GM23338 (cell line): ENCODE results near the gene NPW. TPM values are rescaled to one million over a fixed set of nuclear protein-coding genes. Genes with fewer than 3 reads are reported as not detected.

Experiments used
- ATAC-seq: fragments of 200-7000 bp; cut with Tn5 transposase; 3 replicates; pipeline ENCODE4 v1.9.1; 2020
- DNase-seq: peaks from one replicate; pipeline ENCODE4 v3.0.0-alpha.2; 2015; ENCODE audit warnings: low spot score
- H2AFZ ChIP-seq: fragments of 200-600 bp; sonication (generic); 2 replicates; pipeline ENCODE4 v1.8.0; 2016; ENCODE audit warnings: antibody characterized with exemption, mild to moderate bottlenecking, moderate library complexity
- H3F3A ChIP-seq: fragments of 200-600 bp; sonication (generic); replicated peaks from 2 replicates; pipeline ENCODE4 v1.8.0; 2017; ENCODE audit warnings: antibody characterized with exemption, mixed run types, low read depth
- H3K27ac ChIP-seq: fragments of 200-600 bp; sonication (generic); 2 replicates; pipeline ENCODE4 v1.6.1; 2016; ENCODE audit warnings: low read depth
- H3K27me3 ChIP-seq: fragments of 200-600 bp; sonication (generic); 2 replicates; pipeline ENCODE4 v1.8.0; 2016; ENCODE audit warnings: mild to moderate bottlenecking, mixed run types, moderate library complexity; ENCODE audit not compliant: insufficient read depth
- H3K36me3 ChIP-seq: fragments of 200-600 bp; sonication (generic); 2 replicates; pipeline ENCODE4 v1.8.0; 2016; ENCODE audit warnings: mild to moderate bottlenecking; ENCODE audit not compliant: insufficient read depth
- H3K4me1 ChIP-seq: fragments of 200-600 bp; sonication (generic); 2 replicates; pipeline ENCODE4 v1.8.0; 2016; ENCODE audit warnings: mild to moderate bottlenecking, moderate library complexity; ENCODE audit not compliant: insufficient read depth
- H3K4me2 ChIP-seq: fragments of 200-600 bp; sonication (generic); 2 replicates; pipeline ENCODE4 v1.7.1; 2017; ENCODE audit warnings: mixed run types
- H3K4me3 ChIP-seq: fragments of 200-600 bp; sonication (generic); 2 replicates; pipeline ENCODE4 v1.6.1; 2016; ENCODE audit warnings: mixed run types
- H3K79me2 ChIP-seq: fragments of 200-600 bp; sonication (generic); replicated peaks from 2 replicates; pipeline ENCODE4 v1.8.0; 2017; ENCODE audit warnings: mild to moderate bottlenecking; ENCODE audit not compliant: insufficient read depth
- H3K9me2 ChIP-seq: fragments of 200-600 bp; sonication (generic); 2 replicates; pipeline ENCODE4 v1.8.0; 2017; ENCODE audit not compliant: insufficient read depth
- H4K20me1 ChIP-seq: fragments of 200-600 bp; sonication (generic); replicated peaks from 2 replicates; pipeline ENCODE4 v1.8.0; 2017; ENCODE audit warnings: mild to moderate bottlenecking; ENCODE audit not compliant: insufficient read depth
- H3K27ac Mint-ChIP-seq: 2 replicates; pipeline ENCODE4 v1.8.0; 2020; ENCODE audit warnings: inconsistent platforms, mild to moderate bottlenecking, moderate library complexity, mixed read lengths
- H3K27me3 Mint-ChIP-seq: 3 replicates; pipeline ENCODE4 v1.8.0; 2022; ENCODE audit warnings: low read depth, mild to moderate bottlenecking, moderate library complexity, mixed read lengths, inconsistent platforms; ENCODE audit not compliant: insufficient read depth, poor library complexity
- H3K36me3 Mint-ChIP-seq: 3 replicates; pipeline ENCODE4 v1.8.0; 2021; ENCODE audit warnings: low read depth, mild to moderate bottlenecking, inconsistent platforms, moderate library complexity, mixed read lengths
- H3K4me1 Mint-ChIP-seq: 3 replicates; pipeline ENCODE4 v1.8.0; 2020; ENCODE audit warnings: mild to moderate bottlenecking, inconsistent platforms, mixed read lengths
- H3K4me3 Mint-ChIP-seq: 3 replicates; pipeline ENCODE4 v1.8.0; 2021; ENCODE audit warnings: moderate library complexity, mild to moderate bottlenecking, inconsistent platforms, mixed read lengths
- H3K9me3 Mint-ChIP-seq: 3 replicates; pipeline ENCODE4 v1.8.0; 2020; ENCODE audit warnings: moderate library complexity, mild to moderate bottlenecking, inconsistent platforms, mixed read lengths
- CREB1 ChIP-seq: fragments of 250-450 bp; sonication (Bioruptor Pico); IDR thresholded peaks from 2 replicates; pipeline ENCODE4 v1.5.0; 2020; ENCODE audit warnings: low read depth, mild to moderate bottlenecking, moderate library complexity
- EZH2 ChIP-seq: fragments of 200-600 bp; sonication (generic); IDR thresholded peaks from one replicate; pipeline ENCODE4 v1.8.0; 2017; ENCODE audit warnings: antibody characterized with exemption, mild to moderate bottlenecking, low read depth; ENCODE audit not compliant: unreplicated experiment
- EZH2phosphoT487 ChIP-seq: fragments of 200-600 bp; sonication (generic); IDR thresholded peaks from one replicate; pipeline ENCODE4 v1.8.1; 2018; ENCODE audit warnings: antibody characterized with exemption; ENCODE audit not compliant: unreplicated experiment
- JUNB ChIP-seq: IDR thresholded peaks from one replicate; pipeline ENCODE4 v1.6.1; 2016; ENCODE audit warnings: antibody characterized with exemption; ENCODE audit not compliant: unreplicated experiment
- NANOG ChIP-seq: IDR thresholded peaks from 2 replicates; pipeline ENCODE4 v1.6.1; 2016; ENCODE audit warnings: antibody characterized with exemption, borderline replicate concordance
- POLR2AphosphoS5 ChIP-seq: IDR thresholded peaks from 2 replicates; pipeline ENCODE4 v1.6.1; 2016; ENCODE audit warnings: antibody characterized with exemption, low read depth
- STAT1 ChIP-seq: IDR thresholded peaks from one replicate; pipeline ENCODE4 v1.6.1; 2016; ENCODE audit warnings: antibody characterized with exemption; ENCODE audit not compliant: unreplicated experiment
- ZNF114 ChIP-seq: fragments of 250-450 bp; sonication (Bioruptor Pico); IDR thresholded peaks from 2 replicates; pipeline ENCODE4 v1.5.0; 2020; ENCODE audit warnings: mild to moderate bottlenecking, moderate library complexity
- ZNF331 ChIP-seq: fragments of 250-450 bp; sonication (Bioruptor Pico); IDR thresholded peaks from 2 replicates; pipeline ENCODE4 v1.5.0; 2020; ENCODE audit warnings: low read depth, mild to moderate bottlenecking, moderate library complexity
- polyA plus RNA-seq: library from polyadenylated mRNA; unstranded; fragments of >200 nt; fragmentation: Nextera tagmentation; extraction: Ambion mirVana; gene quantifications from 2 replicates; pipeline ENCODE4 v1.2.1, GENCODE V29; 2016
- total RNA-seq: library from RNA; depleted of rRNA; stranded (reverse); fragments of >200 nt; shearing (Covaris generic); gene quantifications from 2 replicates; pipeline ENCODE4 v1.2.3, GENCODE V29; 2014
- TF ChIP-seq, protein P1 (sequence below): IDR thresholded peaks from 2 replicates; pipeline ENCODE4 v1.6.1; 2016; ENCODE audit warnings: antibody characterized with exemption
- TF ChIP-seq, protein P2 (sequence below), 2 experiments: fragments of 200-600 bp in 1 of 2; sonication (generic) in 1 of 2; conservative IDR thresholded peaks; 2 replicates each; pipeline versions ENCODE4 v1.5.1 to v1.6.1; 2016 to 2017; ENCODE audit warnings: antibody characterized with exemption in 2 of 2, low read depth in 2 of 2, mild to moderate bottlenecking in 2 of 2, moderate library complexity in 1 of 2
- TF ChIP-seq, protein P3 (sequence below): fragments of 250-450 bp; sonication (Bioruptor Pico); IDR thresholded peaks from 2 replicates; pipeline ENCODE4 v1.5.0; 2020; ENCODE audit warnings: mild to moderate bottlenecking, moderate library complexity
- TF ChIP-seq, protein P4 (sequence below): IDR thresholded peaks from one replicate; pipeline ENCODE4 v1.6.1; 2018; ENCODE audit warnings: antibody characterized with exemption; ENCODE audit not compliant: unreplicated experiment

NPW gene
- total and polyA plus RNA-seq, 2 experiments from 2014 or later = 4.5 to 37.6 TPM

DNA sequence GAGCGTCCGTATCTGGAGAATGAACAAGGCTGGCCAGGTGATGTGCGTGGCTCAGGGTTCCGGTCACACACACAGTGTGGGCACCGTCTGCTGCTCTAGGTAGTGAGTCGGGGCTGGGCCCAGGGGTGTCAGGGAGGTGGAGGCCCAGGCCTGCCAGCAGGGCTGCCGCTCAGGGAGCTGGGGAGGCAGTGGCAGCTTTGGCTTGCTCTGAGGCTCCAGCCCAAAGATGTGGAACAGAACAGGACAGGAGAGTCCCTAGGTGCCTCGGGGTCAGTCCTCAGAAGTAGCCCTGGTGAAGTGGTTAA, 43.4 kb upstream of the NPW start:
- Histone ChIP-seq H3K79me2 (peaks cover 19% of the 10 kb centered on the region), H3K4me1 (peaks cover 18% of the 10 kb centered on the region), H2AFZ (no peak overlapping the region), H3K9me2 (no peaks in the 10 kb centered on the region), H3K36me3 (no peaks in the 10 kb centered on the region), H3F3A (peaks cover 13% of the 10 kb centered on the region; the same call in 1 of the 2 replicates), H3K27ac (no peak overlapping the region), H4K20me1 (no peaks in the 10 kb centered on the region; the same call in 1 of the 2 replicates), H3K4me2 (no peak overlapping the region), H3K4me3 (no peak overlapping the region), H3K27me3 (peaks cover 15% of the 10 kb centered on the region)
- H3K27me3 Mint-ChIP-seq = peaks cover 31% of the 10 kb centered on the region
- peaks cover 3% of the 10 kb centered on the region; the same call in 1 of the 3 replicates for H3K9me3 Mint-ChIP-seq
- no peak for DNase-seq
- TF ChIP-seq JUNB (no peak), ZNF331 (CRISPR knock-in tag) (no peak), STAT1 (no peak), POLR2AphosphoS5 (no peak), EZH2phosphoT487 (no peak), EZH2 (no peak), CREB1 (CRISPR knock-in tag) (no peak), NANOG (no peak), ZNF114 (CRISPR knock-in tag) (no peak)
- TF ChIP-seq, protein P1, sequence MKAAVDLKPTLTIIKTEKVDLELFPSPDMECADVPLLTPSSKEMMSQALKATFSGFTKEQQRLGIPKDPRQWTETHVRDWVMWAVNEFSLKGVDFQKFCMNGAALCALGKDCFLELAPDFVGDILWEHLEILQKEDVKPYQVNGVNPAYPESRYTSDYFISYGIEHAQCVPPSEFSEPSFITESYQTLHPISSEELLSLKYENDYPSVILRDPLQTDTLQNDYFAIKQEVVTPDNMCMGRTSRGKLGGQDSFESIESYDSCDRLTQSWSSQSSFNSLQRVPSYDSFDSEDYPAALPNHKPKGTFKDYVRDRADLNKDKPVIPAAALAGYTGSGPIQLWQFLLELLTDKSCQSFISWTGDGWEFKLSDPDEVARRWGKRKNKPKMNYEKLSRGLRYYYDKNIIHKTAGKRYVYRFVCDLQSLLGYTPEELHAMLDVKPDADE = no peak
- TF ChIP-seq, protein P2, sequence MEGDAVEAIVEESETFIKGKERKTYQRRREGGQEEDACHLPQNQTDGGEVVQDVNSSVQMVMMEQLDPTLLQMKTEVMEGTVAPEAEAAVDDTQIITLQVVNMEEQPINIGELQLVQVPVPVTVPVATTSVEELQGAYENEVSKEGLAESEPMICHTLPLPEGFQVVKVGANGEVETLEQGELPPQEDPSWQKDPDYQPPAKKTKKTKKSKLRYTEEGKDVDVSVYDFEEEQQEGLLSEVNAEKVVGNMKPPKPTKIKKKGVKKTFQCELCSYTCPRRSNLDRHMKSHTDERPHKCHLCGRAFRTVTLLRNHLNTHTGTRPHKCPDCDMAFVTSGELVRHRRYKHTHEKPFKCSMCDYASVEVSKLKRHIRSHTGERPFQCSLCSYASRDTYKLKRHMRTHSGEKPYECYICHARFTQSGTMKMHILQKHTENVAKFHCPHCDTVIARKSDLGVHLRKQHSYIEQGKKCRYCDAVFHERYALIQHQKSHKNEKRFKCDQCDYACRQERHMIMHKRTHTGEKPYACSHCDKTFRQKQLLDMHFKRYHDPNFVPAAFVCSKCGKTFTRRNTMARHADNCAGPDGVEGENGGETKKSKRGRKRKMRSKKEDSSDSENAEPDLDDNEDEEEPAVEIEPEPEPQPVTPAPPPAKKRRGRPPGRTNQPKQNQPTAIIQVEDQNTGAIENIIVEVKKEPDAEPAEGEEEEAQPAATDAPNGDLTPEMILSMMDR (conservative IDR thresholded peaks at IDR 0.05; ENCODE audit: low read depth in 2 of 2) = no peak
- TF ChIP-seq, protein P3, sequence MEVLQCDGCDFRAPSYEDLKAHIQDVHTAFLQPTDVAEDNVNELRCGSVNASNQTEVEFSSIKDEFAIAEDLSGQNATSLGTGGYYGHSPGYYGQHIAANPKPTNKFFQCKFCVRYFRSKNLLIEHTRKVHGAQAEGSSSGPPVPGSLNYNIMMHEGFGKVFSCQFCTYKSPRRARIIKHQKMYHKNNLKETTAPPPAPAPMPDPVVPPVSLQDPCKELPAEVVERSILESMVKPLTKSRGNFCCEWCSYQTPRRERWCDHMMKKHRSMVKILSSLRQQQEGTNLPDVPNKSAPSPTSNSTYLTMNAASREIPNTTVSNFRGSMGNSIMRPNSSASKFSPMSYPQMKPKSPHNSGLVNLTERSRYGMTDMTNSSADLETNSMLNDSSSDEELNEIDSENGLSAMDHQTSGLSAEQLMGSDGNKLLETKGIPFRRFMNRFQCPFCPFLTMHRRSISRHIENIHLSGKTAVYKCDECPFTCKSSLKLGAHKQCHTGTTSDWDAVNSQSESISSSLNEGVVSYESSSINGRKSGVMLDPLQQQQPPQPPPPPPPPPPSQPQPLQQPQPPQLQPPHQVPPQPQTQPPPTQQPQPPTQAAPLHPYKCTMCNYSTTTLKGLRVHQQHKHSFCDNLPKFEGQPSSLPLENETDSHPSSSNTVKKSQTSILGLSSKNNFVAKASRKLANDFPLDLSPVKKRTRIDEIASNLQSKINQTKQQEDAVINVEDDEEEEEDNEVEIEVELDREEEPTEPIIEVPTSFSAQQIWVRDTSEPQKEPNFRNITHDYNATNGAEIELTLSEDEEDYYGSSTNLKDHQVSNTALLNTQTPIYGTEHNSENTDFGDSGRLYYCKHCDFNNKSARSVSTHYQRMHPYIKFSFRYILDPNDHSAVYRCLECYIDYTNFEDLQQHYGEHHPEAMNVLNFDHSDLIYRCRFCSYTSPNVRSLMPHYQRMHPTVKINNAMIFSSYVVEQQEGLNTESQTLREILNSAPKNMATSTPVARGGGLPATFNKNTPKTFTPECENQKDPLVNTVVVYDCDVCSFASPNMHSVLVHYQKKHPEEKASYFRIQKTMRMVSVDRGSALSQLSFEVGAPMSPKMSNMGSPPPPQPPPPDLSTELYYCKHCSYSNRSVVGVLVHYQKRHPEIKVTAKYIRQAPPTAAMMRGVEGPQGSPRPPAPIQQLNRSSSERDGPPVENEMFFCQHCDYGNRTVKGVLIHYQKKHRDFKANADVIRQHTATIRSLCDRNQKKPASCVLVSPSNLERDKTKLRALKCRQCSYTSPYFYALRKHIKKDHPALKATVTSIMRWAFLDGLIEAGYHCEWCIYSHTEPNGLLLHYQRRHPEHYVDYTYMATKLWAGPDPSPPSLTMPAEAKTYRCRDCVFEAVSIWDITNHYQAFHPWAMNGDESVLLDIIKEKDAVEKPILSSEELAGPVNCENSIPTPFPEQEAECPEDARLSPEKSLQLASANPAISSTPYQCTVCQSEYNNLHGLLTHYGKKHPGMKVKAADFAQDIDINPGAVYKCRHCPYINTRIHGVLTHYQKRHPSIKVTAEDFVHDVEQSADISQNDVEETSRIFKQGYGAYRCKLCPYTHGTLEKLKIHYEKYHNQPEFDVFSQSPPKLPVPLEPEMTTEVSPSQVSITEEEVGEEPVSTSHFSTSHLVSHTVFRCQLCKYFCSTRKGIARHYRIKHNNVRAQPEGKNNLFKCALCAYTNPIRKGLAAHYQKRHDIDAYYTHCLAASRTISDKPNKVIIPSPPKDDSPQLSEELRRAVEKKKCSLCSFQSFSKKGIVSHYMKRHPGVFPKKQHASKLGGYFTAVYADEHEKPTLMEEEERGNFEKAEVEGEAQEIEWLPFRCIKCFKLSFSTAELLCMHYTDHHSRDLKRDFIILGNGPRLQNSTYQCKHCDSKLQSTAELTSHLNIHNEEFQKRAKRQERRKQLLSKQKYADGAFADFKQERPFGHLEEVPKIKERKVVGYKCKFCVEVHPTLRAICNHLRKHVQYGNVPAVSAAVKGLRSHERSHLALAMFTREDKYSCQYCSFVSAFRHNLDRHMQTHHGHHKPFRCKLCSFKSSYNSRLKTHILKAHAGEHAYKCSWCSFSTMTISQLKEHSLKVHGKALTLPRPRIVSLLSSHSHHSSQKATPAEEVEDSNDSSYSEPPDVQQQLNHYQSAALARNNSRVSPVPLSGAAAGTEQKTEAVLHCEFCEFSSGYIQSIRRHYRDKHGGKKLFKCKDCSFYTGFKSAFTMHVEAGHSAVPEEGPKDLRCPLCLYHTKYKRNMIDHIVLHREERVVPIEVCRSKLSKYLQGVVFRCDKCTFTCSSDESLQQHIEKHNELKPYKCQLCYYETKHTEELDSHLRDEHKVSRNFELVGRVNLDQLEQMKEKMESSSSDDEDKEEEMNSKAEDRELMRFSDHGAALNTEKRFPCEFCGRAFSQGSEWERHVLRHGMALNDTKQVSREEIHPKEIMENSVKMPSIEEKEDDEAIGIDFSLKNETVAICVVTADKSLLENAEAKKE (CRISPR knock-in tag) = no peak
- TF ChIP-seq, protein P4, sequence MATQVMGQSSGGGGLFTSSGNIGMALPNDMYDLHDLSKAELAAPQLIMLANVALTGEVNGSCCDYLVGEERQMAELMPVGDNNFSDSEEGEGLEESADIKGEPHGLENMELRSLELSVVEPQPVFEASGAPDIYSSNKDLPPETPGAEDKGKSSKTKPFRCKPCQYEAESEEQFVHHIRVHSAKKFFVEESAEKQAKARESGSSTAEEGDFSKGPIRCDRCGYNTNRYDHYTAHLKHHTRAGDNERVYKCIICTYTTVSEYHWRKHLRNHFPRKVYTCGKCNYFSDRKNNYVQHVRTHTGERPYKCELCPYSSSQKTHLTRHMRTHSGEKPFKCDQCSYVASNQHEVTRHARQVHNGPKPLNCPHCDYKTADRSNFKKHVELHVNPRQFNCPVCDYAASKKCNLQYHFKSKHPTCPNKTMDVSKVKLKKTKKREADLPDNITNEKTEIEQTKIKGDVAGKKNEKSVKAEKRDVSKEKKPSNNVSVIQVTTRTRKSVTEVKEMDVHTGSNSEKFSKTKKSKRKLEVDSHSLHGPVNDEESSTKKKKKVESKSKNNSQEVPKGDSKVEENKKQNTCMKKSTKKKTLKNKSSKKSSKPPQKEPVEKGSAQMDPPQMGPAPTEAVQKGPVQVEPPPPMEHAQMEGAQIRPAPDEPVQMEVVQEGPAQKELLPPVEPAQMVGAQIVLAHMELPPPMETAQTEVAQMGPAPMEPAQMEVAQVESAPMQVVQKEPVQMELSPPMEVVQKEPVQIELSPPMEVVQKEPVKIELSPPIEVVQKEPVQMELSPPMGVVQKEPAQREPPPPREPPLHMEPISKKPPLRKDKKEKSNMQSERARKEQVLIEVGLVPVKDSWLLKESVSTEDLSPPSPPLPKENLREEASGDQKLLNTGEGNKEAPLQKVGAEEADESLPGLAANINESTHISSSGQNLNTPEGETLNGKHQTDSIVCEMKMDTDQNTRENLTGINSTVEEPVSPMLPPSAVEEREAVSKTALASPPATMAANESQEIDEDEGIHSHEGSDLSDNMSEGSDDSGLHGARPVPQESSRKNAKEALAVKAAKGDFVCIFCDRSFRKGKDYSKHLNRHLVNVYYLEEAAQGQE = no peak
- H3K4me3 Mint-ChIP-seq = no peak overlapping the region
- no peak overlapping the region for H3K27ac Mint-ChIP-seq
- ATAC-seq = no peak
- peaks cover 14% of the 10 kb centered on the region for H3K4me1 Mint-ChIP-seq
- peaks cover 16% of the 10 kb centered on the region for H3K36me3 Mint-ChIP-seq
